Sigmoid colon (tissue), 7 donors: ENCODE data around the gene PDILT. TPM values are rescaled to one million over a fixed set of nuclear protein-coding genes. Genes with fewer than 3 reads are reported as not detected.
"Not testable (repeated sequence)": the region's sequence is repeated elsewhere in the genome, so short reads cannot be mapped to it uniquely, and the experiment has no call there.

Experiments
- DNase-seq: peaks from one replicate; pipeline ENCODE4 v3.0.0-alpha.2; 2019
- H3K27ac ChIP-seq, 4 donors: fragments of 200-600 bp; sonication (generic); one replicate each; pipeline ENCODE4 v1.5.1; 2016 to 2019; ENCODE audit warnings: mild to moderate bottlenecking in 1 of 4
- H3K27me3 ChIP-seq, 3 donors: fragments of 200-600 bp; sonication (generic); one replicate each; pipeline ENCODE4 v1.5.1; 2019; ENCODE audit warnings: mild to moderate bottlenecking in 1 of 3
- H3K36me3 ChIP-seq, 4 donors: fragments of 200-600 bp; sonication (generic); one replicate each; pipeline ENCODE4 v1.5.1; 2016 to 2019
- H3K4me1 ChIP-seq, 4 donors: fragments of 200-600 bp; sonication (generic); one replicate each; pipeline ENCODE4 v1.5.1; 2017 to 2019
- H3K4me3 ChIP-seq, 4 donors: fragments of 200-600 bp; sonication (generic); one replicate each; pipeline ENCODE4 v1.5.1; 2017 to 2019; ENCODE audit warnings: mild to moderate bottlenecking in 2 of 4, moderate library complexity in 1 of 4
- H3K9me3 ChIP-seq, 4 donors: fragments of 200-600 bp in 3 of 4; sonication (generic) in 3 of 4; one replicate each; pipeline versions ENCODE4 v1.5.1 to v1.6.1; 2013 to 2019
- CTCF ChIP-seq, 4 experiments: fragments of 450-650 bp in 3 of 4; fragments of 200-600 bp in 1 of 4; IDR thresholded peaks; one replicate each; pipeline ENCODE4 v1.5.1; 2016 to 2019; ENCODE audit warnings: antibody characterized with exemption in 4 of 4, mild to moderate bottlenecking in 3 of 4, moderate library complexity in 2 of 4
- EP300 ChIP-seq, 4 donors: sonication (generic); formaldehyde crosslinking; IDR thresholded peaks; one replicate each; pipeline ENCODE4 v1.6.1; 2017; ENCODE audit warnings: antibody characterized with exemption in 4 of 4
- POLR2A ChIP-seq, 2 donors: fragments of 450-650 bp; IDR thresholded peaks; one replicate each; pipeline ENCODE4 v1.6.1; 2016; ENCODE audit warnings: antibody characterized with exemption in 2 of 2, mild to moderate bottlenecking in 2 of 2, moderate library complexity in 2 of 2
- POLR2AphosphoS5 ChIP-seq, 4 donors: sonication (generic); formaldehyde crosslinking; IDR thresholded peaks; one replicate each; pipeline ENCODE4 v1.6.1; 2017; ENCODE audit warnings: antibody characterized with exemption in 4 of 4
- WGBS, 2 donors: extraction: QIAGEN DNeasy Blood & Tissue Kit; methylation state at CpG; one replicate each; pipeline ENCODE4 v1.1.7; 2013; 5-methylcytosine and 5-hydroxymethylcytosine counted together
- intact Hi-C: fragments of 100-400 bp; cut with DNase I; formaldehyde crosslinking; loops from one replicate; pipeline ENCODE4 v1.15.1; 2023
- polyA plus RNA-seq, 3 donors: library from polyadenylated mRNA; stranded (reverse); fragments of 200-250 nt; gene quantifications; one replicate each; pipeline ENCODE4 v1.2.3, GENCODE V29; 2013
- total RNA-seq, 4 donors: library from RNA; depleted of rRNA; stranded (reverse); fragments of >200 nt; gene quantifications; one replicate each; pipeline ENCODE4 v1.1.0, GENCODE V29; 2016
- donor health status: healthy with polysubstance abuse.
- donor health status: Bipolar disorder and iron deficiency.
- donor health status: healthy.

Gene PDILT
- total RNA-seq: not detected
- polyA plus RNA-seq: not detected

GRCh38 chr16:20404637-20405036 lies at the start of gene PDILT:
PDILT (minus strand) TSS chr16:20404737; CDS start chr16:20399300, 5,437 bp downstream.
- no peaks in the 10 kb centered on the region for H3K9me3 ChIP-seq
- DNase-seq: no peak
- no peaks in the 10 kb centered on the region for H3K36me3 ChIP-seq
- no peak within 1 kb of the TSS for H3K27ac ChIP-seq
- no peaks in the 10 kb centered on the region for H3K27me3 ChIP-seq
- no peaks in the 10 kb centered on the region for H3K4me1 ChIP-seq
- H3K4me3 ChIP-seq: no peak within 1 kb of the TSS
- intact Hi-C loops: no loop called here
- 78 to 88% methylated on average over 2 of the region's 2 CpGs for WGBS, 2 donors
- TF ChIP-seq EP300 (IDR thresholded peaks at IDR 0.05) (no peak), CTCF (IDR thresholded peaks at IDR 0.05) (no peak), POLR2AphosphoS5 (IDR thresholded peaks at IDR 0.05) (no peak), POLR2A (IDR thresholded peaks at IDR 0.05) (no peak)

- H3K4me3 ChIP-seq, DNase-seq, H3K27me3 ChIP-seq, H3K4me1 ChIP-seq, H3K27ac ChIP-seq, H3K36me3 ChIP-seq, H3K9me3 ChIP-seq, intact Hi-C loops: not testable (repeated sequence)
- 87 to 89% methylated on average over 4 of the region's 5 CpGs for WGBS, 2 donors
Measured at GRCh38 chr16:20453633-20454032, 49.1 kb upstream of the PDILT start.

GRCh38 chr16:20451364-20451763 lies 46.8 kb upstream of the PDILT start, which contains the start of gene ACSM2A:
ACSM2A (plus strand) TSS chr16:20451521; CDS start chr16:20460115, 8,594 bp downstream.
- H3K4me1 ChIP-seq, DNase-seq, H3K4me3 ChIP-seq, H3K27ac ChIP-seq, H3K27me3 ChIP-seq, intact Hi-C loops, H3K9me3 ChIP-seq, H3K36me3 ChIP-seq: not testable (repeated sequence)
- 55 to 76% methylated on average over 1 of the region's 1 CpG for WGBS, 2 donors

GRCh38 chr16:20446652-20447393 lies 42.3 kb upstream of the PDILT start:
- H3K9me3 ChIP-seq, H3K27me3 ChIP-seq, H3K36me3 ChIP-seq, H3K4me1 ChIP-seq, DNase-seq, intact Hi-C loops, H3K27ac ChIP-seq, H3K4me3 ChIP-seq: not testable (repeated sequence)
- no CpG with 5 or more reads among the region's 3 CpGs for WGBS, 2 donors

- Histone ChIP-seq H3K27ac (peak overlapping the region in 2 of 4 donors; percentile 74 to 78), H3K4me1 (peaks cover 0 to 20% (median 11%) of the 10 kb centered on the region in 4 donors)
- H3K36me3 ChIP-seq, DNase-seq, intact Hi-C loops, H3K4me3 ChIP-seq, H3K27me3 ChIP-seq, H3K9me3 ChIP-seq: not testable (repeated sequence)
- WGBS, 2 donors: 93 to 96% methylated on average over 3 of the region's 4 CpGs
Measured at GRCh38 chr16:20441859-20442258, 37.3 kb upstream of the PDILT start.

- H3K9me3 ChIP-seq: no peaks in the 10 kb centered on the region
- H3K4me3 ChIP-seq: no peak overlapping the region
- WGBS, 2 donors: 65 to 67% methylated on average over 3 of the region's 3 CpGs
- peaks cover 0 to 20% (median 11%) of the 10 kb centered on the region in 4 donors for H3K4me1 ChIP-seq
- no peaks in the 10 kb centered on the region for H3K27me3 ChIP-seq
- no peak for TF ChIP-seq CTCF (IDR thresholded peaks at IDR 0.05)
- TF ChIP-seq POLR2AphosphoS5 (IDR thresholded peaks at IDR 0.05): peak in 1 of 4 donors; percentile 53
- H3K36me3 ChIP-seq: no peaks in the 10 kb centered on the region
- H3K27ac ChIP-seq: peak overlapping the region; percentile 67 to 78 (median 72)
- intact Hi-C loops: no loop called here
- no peak for DNase-seq
Measured at GRCh38 chr16:20441191-20441590, 36.7 kb upstream of the PDILT start.

- H3K27me3 ChIP-seq, H3K9me3 ChIP-seq, DNase-seq, H3K36me3 ChIP-seq, H3K4me3 ChIP-seq, intact Hi-C loops: not testable (repeated sequence)
- 71 to 72% methylated on average over 1 of the region's 1 CpG for WGBS, 2 donors
- peaks cover 0 to 20% (median 11%) of the 10 kb centered on the region in 4 donors for H3K4me1 ChIP-seq
- H3K27ac ChIP-seq: peak overlapping the region; percentile 67 to 78 (median 72)
Measured at GRCh38 chr16:20440731-20441130, 36.2 kb upstream of the PDILT start.
